GM23338 (cell line): ENCODE measurements around the gene RNF223. TPM values are rescaled to one million over a fixed set of nuclear protein-coding genes. Genes with fewer than 3 reads are reported as not detected.

Experiments used
- ATAC-seq: fragments of 200-7000 bp; cut with Tn5 transposase; 3 replicates; pipeline ENCODE4 v1.9.1; 2020
- DNase-seq: peaks from one replicate; pipeline ENCODE4 v3.0.0-alpha.2; 2015; ENCODE audit warnings: low spot score
- H2AFZ ChIP-seq: fragments of 200-600 bp; sonication (generic); 2 replicates; pipeline ENCODE4 v1.8.0; 2016; ENCODE audit warnings: antibody characterized with exemption, mild to moderate bottlenecking, moderate library complexity
- H3F3A ChIP-seq: fragments of 200-600 bp; sonication (generic); replicated peaks from 2 replicates; pipeline ENCODE4 v1.8.0; 2017; ENCODE audit warnings: antibody characterized with exemption, mixed run types, low read depth
- H3K27ac ChIP-seq: fragments of 200-600 bp; sonication (generic); 2 replicates; pipeline ENCODE4 v1.6.1; 2016; ENCODE audit warnings: low read depth
- H3K27me3 ChIP-seq: fragments of 200-600 bp; sonication (generic); 2 replicates; pipeline ENCODE4 v1.8.0; 2016; ENCODE audit warnings: mild to moderate bottlenecking, mixed run types, moderate library complexity; ENCODE audit not compliant: insufficient read depth
- H3K36me3 ChIP-seq: fragments of 200-600 bp; sonication (generic); 2 replicates; pipeline ENCODE4 v1.8.0; 2016; ENCODE audit warnings: mild to moderate bottlenecking; ENCODE audit not compliant: insufficient read depth
- H3K4me1 ChIP-seq: fragments of 200-600 bp; sonication (generic); 2 replicates; pipeline ENCODE4 v1.8.0; 2016; ENCODE audit warnings: mild to moderate bottlenecking, moderate library complexity; ENCODE audit not compliant: insufficient read depth
- H3K4me2 ChIP-seq: fragments of 200-600 bp; sonication (generic); 2 replicates; pipeline ENCODE4 v1.7.1; 2017; ENCODE audit warnings: mixed run types
- H3K4me3 ChIP-seq: fragments of 200-600 bp; sonication (generic); 2 replicates; pipeline ENCODE4 v1.6.1; 2016; ENCODE audit warnings: mixed run types
- H3K79me2 ChIP-seq: fragments of 200-600 bp; sonication (generic); replicated peaks from 2 replicates; pipeline ENCODE4 v1.8.0; 2017; ENCODE audit warnings: mild to moderate bottlenecking; ENCODE audit not compliant: insufficient read depth
- H3K9me2 ChIP-seq: fragments of 200-600 bp; sonication (generic); 2 replicates; pipeline ENCODE4 v1.8.0; 2017; ENCODE audit not compliant: insufficient read depth
- H4K20me1 ChIP-seq: fragments of 200-600 bp; sonication (generic); replicated peaks from 2 replicates; pipeline ENCODE4 v1.8.0; 2017; ENCODE audit warnings: mild to moderate bottlenecking; ENCODE audit not compliant: insufficient read depth
- H3K27ac Mint-ChIP-seq: 2 replicates; pipeline ENCODE4 v1.8.0; 2020; ENCODE audit warnings: inconsistent platforms, mild to moderate bottlenecking, moderate library complexity, mixed read lengths
- H3K27me3 Mint-ChIP-seq: 3 replicates; pipeline ENCODE4 v1.8.0; 2022; ENCODE audit warnings: low read depth, mild to moderate bottlenecking, moderate library complexity, mixed read lengths, inconsistent platforms; ENCODE audit not compliant: insufficient read depth, poor library complexity
- H3K36me3 Mint-ChIP-seq: 3 replicates; pipeline ENCODE4 v1.8.0; 2021; ENCODE audit warnings: low read depth, mild to moderate bottlenecking, inconsistent platforms, moderate library complexity, mixed read lengths
- H3K4me1 Mint-ChIP-seq: 3 replicates; pipeline ENCODE4 v1.8.0; 2020; ENCODE audit warnings: mild to moderate bottlenecking, inconsistent platforms, mixed read lengths
- H3K4me3 Mint-ChIP-seq: 3 replicates; pipeline ENCODE4 v1.8.0; 2021; ENCODE audit warnings: moderate library complexity, mild to moderate bottlenecking, inconsistent platforms, mixed read lengths
- H3K9me3 Mint-ChIP-seq: 3 replicates; pipeline ENCODE4 v1.8.0; 2020; ENCODE audit warnings: moderate library complexity, mild to moderate bottlenecking, inconsistent platforms, mixed read lengths
- CTCF ChIP-seq, 2 experiments: fragments of 200-600 bp in 1 of 2; sonication (generic) in 1 of 2; conservative IDR thresholded peaks; 2 replicates each; pipeline versions ENCODE4 v1.5.1 to v1.6.1; 2016 to 2017; ENCODE audit warnings: antibody characterized with exemption in 2 of 2, low read depth in 2 of 2, mild to moderate bottlenecking in 2 of 2, moderate library complexity in 1 of 2
- POLR2AphosphoS5 ChIP-seq: IDR thresholded peaks from 2 replicates; pipeline ENCODE4 v1.6.1; 2016; ENCODE audit warnings: antibody characterized with exemption, low read depth
- polyA plus RNA-seq: library from polyadenylated mRNA; unstranded; fragments of >200 nt; fragmentation: Nextera tagmentation; extraction: Ambion mirVana; gene quantifications from 2 replicates; pipeline ENCODE4 v1.2.1, GENCODE V29; 2016
- total RNA-seq: library from RNA; depleted of rRNA; stranded (reverse); fragments of >200 nt; shearing (Covaris generic); gene quantifications from 2 replicates; pipeline ENCODE4 v1.2.3, GENCODE V29; 2014
- TF ChIP-seq, protein P1 (sequence below): fragments of 250-450 bp; sonication (Bioruptor Pico); IDR thresholded peaks from 2 replicates; pipeline ENCODE4 v1.5.0; 2020; ENCODE audit warnings: mild to moderate bottlenecking, moderate library complexity
- TF ChIP-seq, protein P2 (sequence below): IDR thresholded peaks from 2 replicates; pipeline ENCODE4 v1.6.1; 2016; ENCODE audit warnings: antibody characterized with exemption

Gene RNF223
- total and polyA plus RNA-seq, 2 experiments from 2014 or later = not detected

DNA sequence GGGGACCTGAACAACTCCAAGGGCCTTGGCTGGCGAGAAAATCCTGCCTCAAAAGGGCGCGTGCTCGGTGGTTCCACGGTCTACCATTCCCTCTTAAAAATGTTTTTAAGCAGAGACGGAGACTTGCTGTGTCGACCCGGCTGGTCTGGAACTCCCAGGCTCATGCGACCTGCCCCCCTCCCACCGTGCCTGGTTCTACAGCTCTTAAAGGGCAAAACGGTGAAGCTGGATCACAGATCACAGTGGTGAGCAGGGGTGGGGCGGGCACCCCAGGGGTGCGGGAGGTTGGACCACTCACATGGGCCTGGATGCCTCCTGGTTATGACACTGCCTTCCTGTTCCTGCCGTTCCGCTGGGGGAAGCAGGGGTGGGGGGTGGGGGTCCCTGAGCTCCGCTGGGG, 46.0 kb upstream of the RNF223 start (continued):
- TF ChIP-seq, protein P1, sequence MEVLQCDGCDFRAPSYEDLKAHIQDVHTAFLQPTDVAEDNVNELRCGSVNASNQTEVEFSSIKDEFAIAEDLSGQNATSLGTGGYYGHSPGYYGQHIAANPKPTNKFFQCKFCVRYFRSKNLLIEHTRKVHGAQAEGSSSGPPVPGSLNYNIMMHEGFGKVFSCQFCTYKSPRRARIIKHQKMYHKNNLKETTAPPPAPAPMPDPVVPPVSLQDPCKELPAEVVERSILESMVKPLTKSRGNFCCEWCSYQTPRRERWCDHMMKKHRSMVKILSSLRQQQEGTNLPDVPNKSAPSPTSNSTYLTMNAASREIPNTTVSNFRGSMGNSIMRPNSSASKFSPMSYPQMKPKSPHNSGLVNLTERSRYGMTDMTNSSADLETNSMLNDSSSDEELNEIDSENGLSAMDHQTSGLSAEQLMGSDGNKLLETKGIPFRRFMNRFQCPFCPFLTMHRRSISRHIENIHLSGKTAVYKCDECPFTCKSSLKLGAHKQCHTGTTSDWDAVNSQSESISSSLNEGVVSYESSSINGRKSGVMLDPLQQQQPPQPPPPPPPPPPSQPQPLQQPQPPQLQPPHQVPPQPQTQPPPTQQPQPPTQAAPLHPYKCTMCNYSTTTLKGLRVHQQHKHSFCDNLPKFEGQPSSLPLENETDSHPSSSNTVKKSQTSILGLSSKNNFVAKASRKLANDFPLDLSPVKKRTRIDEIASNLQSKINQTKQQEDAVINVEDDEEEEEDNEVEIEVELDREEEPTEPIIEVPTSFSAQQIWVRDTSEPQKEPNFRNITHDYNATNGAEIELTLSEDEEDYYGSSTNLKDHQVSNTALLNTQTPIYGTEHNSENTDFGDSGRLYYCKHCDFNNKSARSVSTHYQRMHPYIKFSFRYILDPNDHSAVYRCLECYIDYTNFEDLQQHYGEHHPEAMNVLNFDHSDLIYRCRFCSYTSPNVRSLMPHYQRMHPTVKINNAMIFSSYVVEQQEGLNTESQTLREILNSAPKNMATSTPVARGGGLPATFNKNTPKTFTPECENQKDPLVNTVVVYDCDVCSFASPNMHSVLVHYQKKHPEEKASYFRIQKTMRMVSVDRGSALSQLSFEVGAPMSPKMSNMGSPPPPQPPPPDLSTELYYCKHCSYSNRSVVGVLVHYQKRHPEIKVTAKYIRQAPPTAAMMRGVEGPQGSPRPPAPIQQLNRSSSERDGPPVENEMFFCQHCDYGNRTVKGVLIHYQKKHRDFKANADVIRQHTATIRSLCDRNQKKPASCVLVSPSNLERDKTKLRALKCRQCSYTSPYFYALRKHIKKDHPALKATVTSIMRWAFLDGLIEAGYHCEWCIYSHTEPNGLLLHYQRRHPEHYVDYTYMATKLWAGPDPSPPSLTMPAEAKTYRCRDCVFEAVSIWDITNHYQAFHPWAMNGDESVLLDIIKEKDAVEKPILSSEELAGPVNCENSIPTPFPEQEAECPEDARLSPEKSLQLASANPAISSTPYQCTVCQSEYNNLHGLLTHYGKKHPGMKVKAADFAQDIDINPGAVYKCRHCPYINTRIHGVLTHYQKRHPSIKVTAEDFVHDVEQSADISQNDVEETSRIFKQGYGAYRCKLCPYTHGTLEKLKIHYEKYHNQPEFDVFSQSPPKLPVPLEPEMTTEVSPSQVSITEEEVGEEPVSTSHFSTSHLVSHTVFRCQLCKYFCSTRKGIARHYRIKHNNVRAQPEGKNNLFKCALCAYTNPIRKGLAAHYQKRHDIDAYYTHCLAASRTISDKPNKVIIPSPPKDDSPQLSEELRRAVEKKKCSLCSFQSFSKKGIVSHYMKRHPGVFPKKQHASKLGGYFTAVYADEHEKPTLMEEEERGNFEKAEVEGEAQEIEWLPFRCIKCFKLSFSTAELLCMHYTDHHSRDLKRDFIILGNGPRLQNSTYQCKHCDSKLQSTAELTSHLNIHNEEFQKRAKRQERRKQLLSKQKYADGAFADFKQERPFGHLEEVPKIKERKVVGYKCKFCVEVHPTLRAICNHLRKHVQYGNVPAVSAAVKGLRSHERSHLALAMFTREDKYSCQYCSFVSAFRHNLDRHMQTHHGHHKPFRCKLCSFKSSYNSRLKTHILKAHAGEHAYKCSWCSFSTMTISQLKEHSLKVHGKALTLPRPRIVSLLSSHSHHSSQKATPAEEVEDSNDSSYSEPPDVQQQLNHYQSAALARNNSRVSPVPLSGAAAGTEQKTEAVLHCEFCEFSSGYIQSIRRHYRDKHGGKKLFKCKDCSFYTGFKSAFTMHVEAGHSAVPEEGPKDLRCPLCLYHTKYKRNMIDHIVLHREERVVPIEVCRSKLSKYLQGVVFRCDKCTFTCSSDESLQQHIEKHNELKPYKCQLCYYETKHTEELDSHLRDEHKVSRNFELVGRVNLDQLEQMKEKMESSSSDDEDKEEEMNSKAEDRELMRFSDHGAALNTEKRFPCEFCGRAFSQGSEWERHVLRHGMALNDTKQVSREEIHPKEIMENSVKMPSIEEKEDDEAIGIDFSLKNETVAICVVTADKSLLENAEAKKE (CRISPR knock-in tag) = no peak
- TF ChIP-seq CTCF (conservative IDR thresholded peaks at IDR 0.05; ENCODE audit: low read depth in 2 of 2) (no peak), POLR2AphosphoS5 (no peak)
- TF ChIP-seq, protein P2, sequence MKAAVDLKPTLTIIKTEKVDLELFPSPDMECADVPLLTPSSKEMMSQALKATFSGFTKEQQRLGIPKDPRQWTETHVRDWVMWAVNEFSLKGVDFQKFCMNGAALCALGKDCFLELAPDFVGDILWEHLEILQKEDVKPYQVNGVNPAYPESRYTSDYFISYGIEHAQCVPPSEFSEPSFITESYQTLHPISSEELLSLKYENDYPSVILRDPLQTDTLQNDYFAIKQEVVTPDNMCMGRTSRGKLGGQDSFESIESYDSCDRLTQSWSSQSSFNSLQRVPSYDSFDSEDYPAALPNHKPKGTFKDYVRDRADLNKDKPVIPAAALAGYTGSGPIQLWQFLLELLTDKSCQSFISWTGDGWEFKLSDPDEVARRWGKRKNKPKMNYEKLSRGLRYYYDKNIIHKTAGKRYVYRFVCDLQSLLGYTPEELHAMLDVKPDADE = no peak

- no peaks in the 10 kb centered on the region for H4K20me1 ChIP-seq
- peaks cover 4% of the 10 kb centered on the region; the same call in 1 of the 2 replicates for H3K79me2 ChIP-seq
- no peak overlapping the region for H3K27ac Mint-ChIP-seq
- no peak overlapping the region for H3K4me3 Mint-ChIP-seq
- 0 out of 3 replicates have a peak, but pooled peaks cover 8% of the 10 kb centered on the region for H3K36me3 Mint-ChIP-seq
- H3K9me2 ChIP-seq = no peaks in the 10 kb centered on the region
- peaks cover 11% of the 10 kb centered on the region for H3K27me3 ChIP-seq
- H3F3A ChIP-seq = no peaks in the 10 kb centered on the region
- TF ChIP-seq, protein P1 (CRISPR knock-in tag) = no peak
- H3K4me3 ChIP-seq = no peak overlapping the region
- no peaks in the 10 kb centered on the region for H3K36me3 ChIP-seq
- no peak overlapping the region for H3K27ac ChIP-seq
- H3K4me2 ChIP-seq = no peak overlapping the region
- DNase-seq (no peak), ATAC-seq (no peak)
- peaks cover 10% of the 10 kb centered on the region; the same call in 2 of the 3 replicates for H3K4me1 Mint-ChIP-seq
- no peaks in the 10 kb centered on the region; the same call in 1 of the 2 replicates for H3K4me1 ChIP-seq
- H3K27me3 Mint-ChIP-seq = peaks cover 17% of the 10 kb centered on the region
- no peak overlapping the region for H2AFZ ChIP-seq
- peaks cover 8% of the 10 kb centered on the region; the same call in 2 of the 3 replicates for H3K9me3 Mint-ChIP-seq
These were observed 45.3 kb upstream of the RNF223 start for GRCh38 chr1:1119272-1119890.
